Measurements from ENCODE around the gene CD24.
A peak's percentile ranks its signal among the peaks of the same experiment; 100 is the strongest.

CD24 gene

DNA sequence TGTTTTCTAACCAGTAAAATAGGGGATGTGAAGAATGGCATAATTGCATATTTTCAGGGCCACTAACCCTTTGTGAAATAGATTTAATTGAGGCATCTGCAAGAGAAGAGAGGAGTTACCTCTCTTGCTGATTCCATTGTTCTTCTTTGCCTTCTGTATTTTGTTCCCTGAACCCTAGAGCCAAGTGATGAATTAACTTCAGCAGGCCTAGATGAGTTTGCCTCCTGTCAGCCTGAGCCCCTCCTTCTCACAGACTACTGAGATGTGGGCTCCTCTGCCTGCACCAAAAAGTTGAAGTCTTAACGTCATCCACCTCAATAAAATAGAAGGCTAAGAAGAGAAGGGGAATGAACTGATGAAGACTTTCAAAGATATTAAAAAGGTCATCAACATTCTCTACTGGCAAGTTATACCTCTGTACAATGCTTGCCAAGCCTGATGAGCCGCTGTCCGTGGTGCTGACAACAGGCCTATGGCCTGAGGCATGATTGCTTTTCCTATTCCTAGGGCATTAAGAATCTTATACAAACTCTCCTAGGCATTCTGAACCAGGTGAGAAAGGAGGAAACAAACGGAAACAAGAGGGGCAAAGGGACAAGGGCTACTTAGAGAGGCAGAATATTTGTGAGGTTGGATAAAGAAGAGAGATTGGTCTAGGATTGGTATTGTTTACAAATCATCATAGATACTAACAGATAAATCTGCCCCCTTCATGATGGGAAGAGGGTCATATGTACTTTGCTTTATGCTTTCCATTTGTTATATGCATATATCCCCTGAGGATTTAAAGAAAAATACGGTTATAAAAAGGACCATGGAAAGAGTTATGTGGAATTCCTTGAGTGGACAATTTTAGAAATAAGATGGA is 46.8 kb downstream of the CD24 start:
- DNase-seq (ENCODE audit: low spot score): peak; percentile 45
- TF ChIP-seq, protein P1, sequence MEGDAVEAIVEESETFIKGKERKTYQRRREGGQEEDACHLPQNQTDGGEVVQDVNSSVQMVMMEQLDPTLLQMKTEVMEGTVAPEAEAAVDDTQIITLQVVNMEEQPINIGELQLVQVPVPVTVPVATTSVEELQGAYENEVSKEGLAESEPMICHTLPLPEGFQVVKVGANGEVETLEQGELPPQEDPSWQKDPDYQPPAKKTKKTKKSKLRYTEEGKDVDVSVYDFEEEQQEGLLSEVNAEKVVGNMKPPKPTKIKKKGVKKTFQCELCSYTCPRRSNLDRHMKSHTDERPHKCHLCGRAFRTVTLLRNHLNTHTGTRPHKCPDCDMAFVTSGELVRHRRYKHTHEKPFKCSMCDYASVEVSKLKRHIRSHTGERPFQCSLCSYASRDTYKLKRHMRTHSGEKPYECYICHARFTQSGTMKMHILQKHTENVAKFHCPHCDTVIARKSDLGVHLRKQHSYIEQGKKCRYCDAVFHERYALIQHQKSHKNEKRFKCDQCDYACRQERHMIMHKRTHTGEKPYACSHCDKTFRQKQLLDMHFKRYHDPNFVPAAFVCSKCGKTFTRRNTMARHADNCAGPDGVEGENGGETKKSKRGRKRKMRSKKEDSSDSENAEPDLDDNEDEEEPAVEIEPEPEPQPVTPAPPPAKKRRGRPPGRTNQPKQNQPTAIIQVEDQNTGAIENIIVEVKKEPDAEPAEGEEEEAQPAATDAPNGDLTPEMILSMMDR (IDR thresholded peaks at IDR 0.05; ENCODE audit: borderline replicate concordance, control extremely low read depth, extremely low read depth, insufficient read depth, missing control alignments): no peak
- in situ Hi-C loops (cut with MboI; ENCODE audit: low sequenced_read_pairs, unreplicated experiment): no loop called here

DNA sequence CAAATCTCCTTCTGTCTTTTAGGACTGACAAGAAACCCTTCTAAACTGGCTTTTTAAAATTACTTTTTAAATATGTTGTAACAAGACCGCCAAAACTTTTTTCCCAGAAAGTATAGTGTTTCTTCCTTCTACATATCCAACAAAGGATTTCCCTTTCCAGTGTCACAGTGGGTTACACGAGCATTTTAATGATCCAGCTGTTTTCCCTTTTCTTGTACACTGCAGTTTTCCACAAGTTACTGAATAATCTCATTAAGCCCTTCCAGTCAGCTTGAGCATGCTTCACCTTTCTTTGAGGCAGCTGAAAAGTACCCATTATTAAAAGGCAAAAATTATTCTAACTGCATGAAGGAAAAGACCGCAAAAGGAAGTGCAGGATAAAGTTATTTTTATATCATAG is 48.6 kb downstream of the CD24 start:
- in situ Hi-C loops (cut with MboI; ENCODE audit: low sequenced_read_pairs, unreplicated experiment): no loop called here
- TF ChIP-seq, protein P1 (IDR thresholded peaks at IDR 0.05; ENCODE audit: borderline replicate concordance, control extremely low read depth, extremely low read depth, insufficient read depth, missing control alignments): no peak
- DNase-seq (ENCODE audit: low spot score): no peak

DNA sequence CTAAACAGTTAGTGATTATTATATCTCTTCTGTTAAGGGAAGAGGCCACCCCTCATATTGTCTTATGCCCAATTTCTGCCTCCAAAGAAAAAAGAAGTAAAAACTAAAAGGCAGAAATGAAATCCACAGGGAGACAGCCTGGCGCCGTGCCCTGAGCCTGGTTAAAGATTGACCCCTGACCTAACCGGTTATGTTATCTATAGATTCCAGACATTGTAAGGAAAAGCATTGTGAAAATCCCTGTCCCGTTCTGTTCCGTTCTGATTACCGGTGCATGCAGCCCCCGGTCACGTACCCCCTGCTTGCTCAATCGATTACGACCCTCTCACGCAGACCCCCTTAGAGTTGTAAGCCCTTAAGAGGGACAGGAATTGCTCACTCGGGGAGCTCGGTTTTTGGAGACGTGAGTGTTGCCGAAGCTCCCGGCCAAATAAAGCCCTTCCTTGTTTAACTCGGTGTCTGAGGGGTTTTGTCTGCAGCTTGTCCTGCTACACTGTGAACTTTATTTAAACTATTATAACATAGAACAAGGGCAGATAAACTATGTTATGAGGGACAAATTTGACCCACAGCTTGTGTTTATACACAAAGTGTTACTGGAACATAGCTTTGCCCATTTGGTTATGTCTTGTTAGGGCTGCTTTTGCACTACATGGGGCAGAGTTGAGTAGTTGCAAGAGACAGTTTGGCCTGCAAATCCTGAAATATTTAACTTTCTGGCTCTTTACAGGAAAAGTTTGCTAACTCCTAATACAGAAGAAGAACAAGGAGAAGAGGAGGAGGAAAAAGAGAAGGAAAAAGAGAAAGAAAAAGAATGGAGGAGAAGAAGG is 49.6 kb downstream of the CD24 start:
- TF ChIP-seq, protein P1 (IDR thresholded peaks at IDR 0.05; ENCODE audit: borderline replicate concordance, control extremely low read depth, extremely low read depth, insufficient read depth, missing control alignments): no peak
- DNase-seq (ENCODE audit: low spot score): no peak
- in situ Hi-C loops (cut with MboI; ENCODE audit: low sequenced_read_pairs, unreplicated experiment): no loop called here

DNA sequence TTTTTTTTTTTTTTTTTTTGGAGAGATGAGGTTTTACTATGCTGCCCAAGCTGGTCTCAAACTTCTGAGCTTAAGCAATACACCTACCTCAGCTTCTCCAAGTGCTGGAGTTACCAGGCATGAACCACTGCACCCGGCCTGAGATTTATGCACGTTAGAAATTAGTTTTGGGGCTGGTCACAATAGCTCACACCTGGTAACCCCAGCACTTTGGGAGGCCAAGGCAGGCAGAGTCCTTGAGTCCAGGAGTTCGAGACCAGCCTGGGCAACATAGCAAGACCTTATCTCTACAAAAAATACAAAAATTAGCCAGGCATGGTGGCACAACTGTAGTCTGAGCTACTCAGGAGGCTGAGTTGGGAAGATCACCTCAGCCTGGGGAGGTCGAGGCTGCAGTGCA is 51.9 kb downstream of the CD24 start:
- no peak for DNase-seq (ENCODE audit: low spot score)
- in situ Hi-C loops (cut with MboI; ENCODE audit: low sequenced_read_pairs, unreplicated experiment): no loop called here
- TF ChIP-seq, protein P1 (IDR thresholded peaks at IDR 0.05; ENCODE audit: borderline replicate concordance, control extremely low read depth, extremely low read depth, insufficient read depth, missing control alignments): no peak

Data from GM13976 (cell line).